GM23338 (cell line): ENCODE results near the gene GRIN3B.

Experiments
- EZH2 ChIP-seq: fragments of 200-600 bp; sonication (generic); IDR thresholded peaks from one replicate; pipeline ENCODE4 v1.8.0; 2017; ENCODE audit warnings: antibody characterized with exemption, mild to moderate bottlenecking, low read depth; ENCODE audit not compliant: unreplicated experiment
- EZH2phosphoT487 ChIP-seq: fragments of 200-600 bp; sonication (generic); IDR thresholded peaks from one replicate; pipeline ENCODE4 v1.8.1; 2018; ENCODE audit warnings: antibody characterized with exemption; ENCODE audit not compliant: unreplicated experiment
- POLR2AphosphoS5 ChIP-seq: IDR thresholded peaks from 2 replicates; pipeline ENCODE4 v1.6.1; 2016; ENCODE audit warnings: antibody characterized with exemption, low read depth
- TF ChIP-seq, protein P1 (sequence below), 2 experiments: fragments of 200-600 bp in 1 of 2; sonication (generic) in 1 of 2; conservative IDR thresholded peaks; 2 replicates each; pipeline versions ENCODE4 v1.5.1 to v1.6.1; 2016 to 2017; ENCODE audit warnings: antibody characterized with exemption in 2 of 2, low read depth in 2 of 2, mild to moderate bottlenecking in 2 of 2, moderate library complexity in 1 of 2

DNA sequence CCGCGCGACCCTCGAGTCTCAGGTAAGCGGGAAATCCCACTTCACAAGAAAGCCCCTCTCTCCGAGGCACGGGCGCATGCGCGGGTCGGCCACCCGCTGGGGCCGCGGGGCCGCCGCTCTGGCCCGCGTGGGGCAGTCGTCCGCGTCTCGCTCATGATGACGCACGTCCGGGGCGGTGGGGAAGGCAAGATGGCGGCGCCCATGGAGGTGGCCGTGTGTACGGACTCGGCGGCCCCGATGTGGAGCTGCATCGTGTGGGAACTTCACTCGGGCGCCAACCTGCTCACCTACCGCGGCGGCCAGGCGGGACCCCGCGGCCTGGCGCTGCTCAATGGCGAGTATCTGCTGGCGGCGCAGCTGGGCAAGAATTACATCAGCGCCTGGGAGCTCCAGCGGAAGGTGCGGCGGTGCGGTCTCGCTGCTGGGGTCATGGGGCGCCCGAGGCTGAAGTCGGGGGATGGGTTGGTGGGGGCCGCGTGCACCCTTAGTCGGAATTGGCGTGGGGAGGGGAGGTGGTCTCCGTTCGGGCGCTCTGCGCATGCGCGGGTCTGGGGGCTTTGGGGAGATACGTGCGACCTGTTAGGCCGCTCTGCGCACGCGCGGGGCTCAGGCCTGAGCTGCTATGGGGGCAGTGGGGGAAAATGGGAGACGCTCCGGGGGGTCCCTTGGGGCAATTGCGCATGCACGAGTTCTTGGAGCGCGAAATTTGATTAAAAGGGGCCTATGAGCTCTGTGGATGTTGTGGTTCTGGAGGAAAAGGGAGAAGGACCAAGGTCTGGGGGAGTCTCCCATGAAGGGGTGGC lies 15.9 kb upstream of the GRIN3B start, which contains the start of gene WDR18:
- TF ChIP-seq, protein P1, sequence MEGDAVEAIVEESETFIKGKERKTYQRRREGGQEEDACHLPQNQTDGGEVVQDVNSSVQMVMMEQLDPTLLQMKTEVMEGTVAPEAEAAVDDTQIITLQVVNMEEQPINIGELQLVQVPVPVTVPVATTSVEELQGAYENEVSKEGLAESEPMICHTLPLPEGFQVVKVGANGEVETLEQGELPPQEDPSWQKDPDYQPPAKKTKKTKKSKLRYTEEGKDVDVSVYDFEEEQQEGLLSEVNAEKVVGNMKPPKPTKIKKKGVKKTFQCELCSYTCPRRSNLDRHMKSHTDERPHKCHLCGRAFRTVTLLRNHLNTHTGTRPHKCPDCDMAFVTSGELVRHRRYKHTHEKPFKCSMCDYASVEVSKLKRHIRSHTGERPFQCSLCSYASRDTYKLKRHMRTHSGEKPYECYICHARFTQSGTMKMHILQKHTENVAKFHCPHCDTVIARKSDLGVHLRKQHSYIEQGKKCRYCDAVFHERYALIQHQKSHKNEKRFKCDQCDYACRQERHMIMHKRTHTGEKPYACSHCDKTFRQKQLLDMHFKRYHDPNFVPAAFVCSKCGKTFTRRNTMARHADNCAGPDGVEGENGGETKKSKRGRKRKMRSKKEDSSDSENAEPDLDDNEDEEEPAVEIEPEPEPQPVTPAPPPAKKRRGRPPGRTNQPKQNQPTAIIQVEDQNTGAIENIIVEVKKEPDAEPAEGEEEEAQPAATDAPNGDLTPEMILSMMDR (conservative IDR thresholded peaks at IDR 0.05; ENCODE audit: low read depth in 2 of 2), result no peak
- TF ChIP-seq EZH2, result no peak
- TF ChIP-seq EZH2phosphoT487, result no peak
- TF ChIP-seq POLR2AphosphoS5, result peak; percentile 66
